LNCaP clone FGC (cell line): ENCODE data around the gene ZBTB9.

Experiments used
- DNase-seq: peaks from one replicate; pipeline ENCODE4 v3.0.0-alpha.2; 2011; ENCODE audit warnings: low read depth
- H3K4me3 ChIP-seq: 2 replicates; pipeline ENCODE4 v1.5.1; 2011; ENCODE audit warnings: mild to moderate bottlenecking, low read depth, low read length, control low read depth
- TF ChIP-seq, protein P1 (sequence below): IDR thresholded peaks from 2 replicates; pipeline ENCODE4 v1.5.1; 2012; ENCODE audit warnings: mild to moderate bottlenecking; ENCODE audit not compliant: control insufficient read depth, insufficient read depth; ENCODE audit errors: extremely low read depth

ZBTB9 gene

DNA sequence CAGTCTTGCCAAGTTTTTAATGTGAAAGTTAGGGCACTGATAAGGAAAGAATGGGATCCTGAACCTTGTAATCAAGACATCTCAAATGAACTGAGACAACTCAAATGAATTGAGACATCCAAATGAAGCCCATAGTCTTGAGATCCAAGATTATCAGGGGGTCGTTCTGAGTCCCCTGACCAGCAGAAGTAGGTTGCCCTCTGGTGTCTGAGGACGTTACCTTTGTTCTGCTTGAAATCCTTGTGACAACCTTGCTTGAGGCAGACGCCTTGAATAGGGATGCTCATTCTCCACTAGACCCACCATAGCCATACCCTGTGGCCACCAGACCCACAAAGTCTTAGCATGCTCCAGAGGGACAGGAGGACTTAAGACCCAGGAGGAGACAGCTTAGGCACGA, 37.7 kb downstream of the ZBTB9 start:
- DNase-seq: no peak
- H3K4me3 ChIP-seq: no peak overlapping the region
- TF ChIP-seq, protein P1, sequence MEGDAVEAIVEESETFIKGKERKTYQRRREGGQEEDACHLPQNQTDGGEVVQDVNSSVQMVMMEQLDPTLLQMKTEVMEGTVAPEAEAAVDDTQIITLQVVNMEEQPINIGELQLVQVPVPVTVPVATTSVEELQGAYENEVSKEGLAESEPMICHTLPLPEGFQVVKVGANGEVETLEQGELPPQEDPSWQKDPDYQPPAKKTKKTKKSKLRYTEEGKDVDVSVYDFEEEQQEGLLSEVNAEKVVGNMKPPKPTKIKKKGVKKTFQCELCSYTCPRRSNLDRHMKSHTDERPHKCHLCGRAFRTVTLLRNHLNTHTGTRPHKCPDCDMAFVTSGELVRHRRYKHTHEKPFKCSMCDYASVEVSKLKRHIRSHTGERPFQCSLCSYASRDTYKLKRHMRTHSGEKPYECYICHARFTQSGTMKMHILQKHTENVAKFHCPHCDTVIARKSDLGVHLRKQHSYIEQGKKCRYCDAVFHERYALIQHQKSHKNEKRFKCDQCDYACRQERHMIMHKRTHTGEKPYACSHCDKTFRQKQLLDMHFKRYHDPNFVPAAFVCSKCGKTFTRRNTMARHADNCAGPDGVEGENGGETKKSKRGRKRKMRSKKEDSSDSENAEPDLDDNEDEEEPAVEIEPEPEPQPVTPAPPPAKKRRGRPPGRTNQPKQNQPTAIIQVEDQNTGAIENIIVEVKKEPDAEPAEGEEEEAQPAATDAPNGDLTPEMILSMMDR: no peak

DNA sequence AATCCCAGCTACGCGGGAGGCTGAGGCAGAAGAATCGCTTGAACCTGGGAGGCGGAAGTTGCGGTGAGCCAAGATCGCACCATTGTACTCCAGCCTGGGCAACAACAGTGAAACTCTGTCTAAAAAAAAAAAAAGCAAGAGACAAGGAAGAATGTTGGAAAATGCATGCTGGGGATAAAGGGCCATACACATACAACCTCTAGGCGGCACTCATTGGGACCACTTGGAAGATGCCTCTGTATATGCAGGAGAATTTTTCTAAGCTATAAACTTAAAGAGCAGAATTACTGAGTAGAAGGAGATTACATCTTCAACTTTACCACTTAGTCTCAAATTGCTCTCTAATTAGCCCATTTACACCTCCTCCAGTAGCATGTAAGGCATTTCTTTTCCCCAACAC, 42.8 kb downstream of the ZBTB9 start:
- no peak for DNase-seq
- TF ChIP-seq, protein P1: no peak
- H3K4me3 ChIP-seq: no peak overlapping the region

- no peak for DNase-seq
- H3K4me3 ChIP-seq: no peak overlapping the region
- TF ChIP-seq, protein P1: no peak
These were observed 48.1 kb downstream of the ZBTB9 start for GRCh38 chr6:33502486-33502885.

DNA sequence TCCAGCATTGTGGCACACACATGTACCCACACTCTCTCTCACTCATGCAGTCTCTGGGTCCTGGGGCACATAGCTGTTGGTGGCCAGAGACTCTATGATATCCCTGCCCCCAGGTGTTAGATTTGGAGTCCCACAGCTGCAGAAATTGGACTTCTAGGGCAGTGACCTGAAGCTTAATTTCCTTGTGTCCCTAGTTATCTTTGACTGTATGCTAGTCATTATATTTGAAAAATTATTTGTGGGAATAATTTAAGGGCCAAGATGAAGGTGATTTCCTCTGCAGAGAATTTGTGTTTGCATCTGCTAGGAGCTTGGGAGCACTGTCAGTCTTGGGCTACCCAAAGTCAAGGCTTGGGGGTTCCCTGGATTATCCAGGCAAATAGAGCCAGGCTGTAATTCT, 50.1 kb downstream of the ZBTB9 start:
- no peak for DNase-seq
- TF ChIP-seq, protein P1: no peak
- no peak overlapping the region for H3K4me3 ChIP-seq

DNA sequence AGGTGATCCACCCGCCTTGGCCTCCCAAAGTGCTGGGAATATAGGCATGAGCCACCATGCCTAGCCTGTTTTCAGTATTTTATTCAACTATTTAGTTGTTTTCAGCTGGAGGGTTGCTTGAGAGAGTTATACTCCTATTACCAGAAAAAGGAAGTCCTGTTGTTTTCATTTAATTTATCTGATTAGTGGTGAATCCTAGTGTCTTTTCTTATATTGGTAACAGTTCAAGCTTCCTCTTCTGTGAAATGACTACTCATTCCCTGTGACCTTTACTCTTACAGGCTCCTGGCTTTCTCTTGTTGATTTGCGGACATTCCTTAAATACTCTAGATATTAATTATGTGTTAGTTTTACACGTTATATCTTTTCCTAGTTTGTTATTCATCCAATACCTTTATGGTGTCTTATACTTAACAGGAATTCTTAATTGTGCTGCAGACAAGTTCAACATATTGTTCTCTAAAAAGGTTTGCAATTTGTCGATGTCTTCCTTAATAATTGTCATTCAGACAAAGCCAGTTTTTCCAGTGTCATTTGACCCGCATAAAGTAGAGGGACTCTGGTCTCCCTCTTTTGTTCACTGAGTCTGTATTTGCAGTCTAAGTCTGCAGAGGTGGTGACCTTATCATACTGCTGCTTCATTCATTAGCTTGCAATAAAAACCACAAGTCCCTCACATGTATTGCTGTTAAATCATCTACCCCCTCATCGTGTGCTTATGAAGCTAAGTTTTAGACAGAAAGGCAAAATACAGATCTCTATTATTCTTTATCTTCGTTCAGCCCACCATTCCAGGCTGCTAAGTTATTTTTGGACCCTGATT, 51.4 kb downstream of the ZBTB9 start:
- no peak for DNase-seq
- TF ChIP-seq, protein P1: no peak
- H3K4me3 ChIP-seq: no peak overlapping the region
